ENCODE results near the gene LRRC1.

- TF ChIP-seq CTCF (conservative IDR thresholded peaks at IDR 0.05 in 1 of 2, IDR thresholded peaks at IDR 0.05 in 1 of 2; ENCODE audit: extremely low read depth in 1 of 2, insufficient read depth in 1 of 2, low read depth in 1 of 2, low read length in 2 of 2): no peak
- TF ChIP-seq EZH2 (IDR thresholded peaks at IDR 0.05; ENCODE audit: borderline replicate concordance, low read length): no peak
Measured at GRCh38 chr6:53855940-53856339, 61.1 kb downstream of the LRRC1 start.
